GM23248 (cell line): ENCODE data around the gene CTDP1. TPM values are rescaled to one million over a fixed set of nuclear protein-coding genes. Genes with fewer than 3 reads are reported as not detected.

Experiments
- DNase-seq: peaks from one replicate; pipeline ENCODE4 v3.0.0-alpha.2; 2015
- H2AFZ ChIP-seq: fragments of 200-600 bp; sonication (generic); 2 replicates; pipeline ENCODE4 v1.6.1; 2016; ENCODE audit warnings: antibody characterized with exemption
- H3F3A ChIP-seq: fragments of 200-600 bp; sonication (generic); 2 replicates; pipeline ENCODE4 v1.6.1; 2016; ENCODE audit warnings: mild to moderate bottlenecking, antibody characterized with exemption, mixed run types; ENCODE audit not compliant: insufficient read depth
- H3K27ac ChIP-seq: fragments of 200-600 bp; sonication (generic); 2 replicates; pipeline ENCODE4 v1.5.1; 2016; ENCODE audit warnings: mild to moderate bottlenecking
- H3K27me3 ChIP-seq: fragments of 200-600 bp; sonication (generic); replicated peaks from 2 replicates; pipeline ENCODE4 v1.6.1; 2016; ENCODE audit warnings: mild to moderate bottlenecking; ENCODE audit not compliant: insufficient read depth
- H3K36me3 ChIP-seq: fragments of 200-600 bp; sonication (generic); 2 replicates; pipeline ENCODE4 v1.6.1; 2016; ENCODE audit warnings: low read depth, mild to moderate bottlenecking
- H3K4me1 ChIP-seq: fragments of 200-600 bp; sonication (generic); 2 replicates; pipeline ENCODE4 v1.6.1; 2016; ENCODE audit warnings: mild to moderate bottlenecking; ENCODE audit not compliant: insufficient read depth
- H3K4me2 ChIP-seq: fragments of 200-600 bp; sonication (generic); one replicate; pipeline ENCODE4 v1.6.1; 2016; ENCODE audit warnings: mild to moderate bottlenecking; ENCODE audit not compliant: unreplicated experiment
- H3K4me3 ChIP-seq: fragments of 200-600 bp; sonication (generic); 2 replicates; pipeline ENCODE4 v1.5.1; 2016; ENCODE audit warnings: mild to moderate bottlenecking
- H3K79me2 ChIP-seq: fragments of 200-600 bp; sonication (generic); 2 replicates; pipeline ENCODE4 v1.6.1; 2016; ENCODE audit warnings: mild to moderate bottlenecking; ENCODE audit not compliant: insufficient read depth
- H3K9ac ChIP-seq: fragments of 200-600 bp; sonication (generic); 2 replicates; pipeline ENCODE4 v1.6.1; 2016; ENCODE audit warnings: mild to moderate bottlenecking
- H3K9me2 ChIP-seq: fragments of 200-600 bp; sonication (generic); 2 replicates; pipeline ENCODE4 v1.6.1; 2016; ENCODE audit warnings: mixed run types, mild to moderate bottlenecking, moderate library complexity; ENCODE audit not compliant: insufficient read depth
- H3K9me3 ChIP-seq: fragments of 200-600 bp; sonication (generic); one replicate; pipeline ENCODE4 v1.6.1; 2017; ENCODE audit warnings: low read depth
- H4K20me1 ChIP-seq: fragments of 200-600 bp; sonication (generic); 2 replicates; pipeline ENCODE4 v1.6.0; 2016; ENCODE audit not compliant: insufficient read depth
- EZH2 ChIP-seq: fragments of 200-600 bp; sonication (generic); IDR thresholded peaks from 2 replicates; pipeline ENCODE4 v1.6.1; 2018; ENCODE audit warnings: antibody characterized with exemption, mild to moderate bottlenecking; ENCODE audit not compliant: insufficient read depth, poor library complexity, severe bottlenecking
- EZH2phosphoT487 ChIP-seq: fragments of 200-600 bp; sonication (generic); IDR thresholded peaks from 2 replicates; pipeline ENCODE4 v1.6.1; 2018; ENCODE audit warnings: antibody characterized with exemption, moderate library complexity, mild to moderate bottlenecking, low read depth; ENCODE audit not compliant: insufficient read depth
- WGBS, 2 experiments: methylation state at CpG; one replicate each; pipeline ENCODE4 v1.1.6; 2015 to 2017; ENCODE audit warnings: low lambda C conversion rate in 2 of 2, low coverage in 1 of 2; ENCODE audit errors: missing lambda C conversion rate in 2 of 2; 5-methylcytosine and 5-hydroxymethylcytosine counted together
- in situ Hi-C: fragments of 300-500 bp; cut with MboI; formaldehyde crosslinking; loops from 2 replicates; pipeline ENCODE4 v1.15.0; 2020
- polyA plus RNA-seq: library from polyadenylated mRNA; unstranded; fragments of >200 nt; fragmentation: Nextera tagmentation; extraction: Ambion mirVana; gene quantifications from 2 replicates; pipeline ENCODE4 v1.2.1, GENCODE V29; 2016
- total RNA-seq: library from RNA; depleted of rRNA; stranded (reverse); fragments of >200 nt; shearing (Covaris generic); gene quantifications from 2 replicates; pipeline ENCODE4 v1.2.3, GENCODE V29; 2014

CTDP1 gene
- total and polyA plus RNA-seq, 2 experiments from 2014 or later, result 6.7 to 26.0 TPM

GRCh38 chr18:79778291-79778791 lies 98.7 kb downstream of the CTDP1 start:
- Histone ChIP-seq H3K79me2 (no peaks in the 10 kb centered on the region), H3K4me3 (no peak overlapping the region), H3K27ac (no peak overlapping the region), H3K4me2 (no peak overlapping the region), H3F3A (no peaks in the 10 kb centered on the region), H3K9ac (no peak overlapping the region), H3K9me2 (no peaks in the 10 kb centered on the region), H3K27me3 (peaks cover 6% of the 10 kb centered on the region), H2AFZ (no peak overlapping the region), H3K4me1 (no peaks in the 10 kb centered on the region), H3K9me3 (no peaks in the 10 kb centered on the region), H3K36me3 (no peaks in the 10 kb centered on the region), H4K20me1 (no peaks in the 10 kb centered on the region)
- 32 to 37% methylated on average over 21 to 26 of the region's 26 CpGs for WGBS, 2 experiments
- no peak for DNase-seq
- in situ Hi-C loops, result no loop called here
- TF ChIP-seq EZH2 (no peak), EZH2phosphoT487 (no peak)

GRCh38 chr18:79779021-79779699 lies 99.6 kb downstream of the CTDP1 start:
- Histone ChIP-seq H3K9me3 (no peaks in the 10 kb centered on the region), H3K27me3 (peaks cover 10% of the 10 kb centered on the region), H3K4me3 (no peak overlapping the region), H3K79me2 (no peaks in the 10 kb centered on the region), H3K9me2 (no peaks in the 10 kb centered on the region), H3K4me1 (no peaks in the 10 kb centered on the region), H3K36me3 (no peaks in the 10 kb centered on the region), H4K20me1 (no peaks in the 10 kb centered on the region), H3K27ac (no peak overlapping the region), H3F3A (no peaks in the 10 kb centered on the region), H3K9ac (no peak overlapping the region), H2AFZ (no peak overlapping the region), H3K4me2 (no peak overlapping the region)
- no peak for TF ChIP-seq EZH2phosphoT487
- in situ Hi-C loops, result no loop called here
- DNase-seq, result no peak
- WGBS, 2 experiments, result 65 to 68% methylated on average over 24 to 29 of the region's 29 CpGs

GRCh38 chr18:79779700-79780190 lies 100.1 kb downstream of the CTDP1 start:
- WGBS, 2 experiments, result 54 to 60% methylated on average over 16 to 18 of the region's 18 CpGs

GRCh38 chr18:79780547-79780946 lies 100.9 kb downstream of the CTDP1 start:
- Histone ChIP-seq H2AFZ (no peak overlapping the region), H3K79me2 (no peaks in the 10 kb centered on the region), H3K4me1 (no peaks in the 10 kb centered on the region), H3K4me2 (no peak overlapping the region), H3K36me3 (no peaks in the 10 kb centered on the region), H3K9ac (no peak overlapping the region), H3F3A (no peaks in the 10 kb centered on the region), H3K9me3 (no peaks in the 10 kb centered on the region), H3K4me3 (no peak overlapping the region), H3K27ac (no peak overlapping the region), H4K20me1 (no peaks in the 10 kb centered on the region), H3K9me2 (no peaks in the 10 kb centered on the region), H3K27me3 (peaks cover 10% of the 10 kb centered on the region)
- in situ Hi-C loops, result no loop called here
- no peak for TF ChIP-seq EZH2phosphoT487
- TF ChIP-seq EZH2, result no peak
- DNase-seq, result no peak
- WGBS, 2 experiments, result 76 to 78% methylated on average over 8 of the region's 8 CpGs

More at GRCh38 chr18:79779700-79780190, 100.1 kb downstream of the CTDP1 start:
- no peaks in the 10 kb centered on the region for H3K4me1 ChIP-seq
- H3K9me3 ChIP-seq, result no peaks in the 10 kb centered on the region
- no peak overlapping the region for H3K4me3 ChIP-seq
- no peak overlapping the region for H2AFZ ChIP-seq
- no peaks in the 10 kb centered on the region for H3K9me2 ChIP-seq
- no peaks in the 10 kb centered on the region for H3F3A ChIP-seq
- no peak for DNase-seq
- H4K20me1 ChIP-seq, result no peaks in the 10 kb centered on the region
- H3K27me3 ChIP-seq, result peaks cover 10% of the 10 kb centered on the region
- in situ Hi-C loops, result no loop called here
- H3K36me3 ChIP-seq, result no peaks in the 10 kb centered on the region
- no peak overlapping the region for H3K9ac ChIP-seq
- H3K4me2 ChIP-seq, result no peak overlapping the region
- no peaks in the 10 kb centered on the region for H3K79me2 ChIP-seq
- no peak overlapping the region for H3K27ac ChIP-seq
- TF ChIP-seq EZH2 (no peak), EZH2phosphoT487 (no peak)
